Thyroid gland (tissue), 4 donors: ENCODE results near the gene ITGB1. TPM values are rescaled to one million over a fixed set of nuclear protein-coding genes. Genes with fewer than 3 reads are reported as not detected.

Source experiments
- DNase-seq, 2 donors: peaks; one replicate each; pipeline ENCODE4 v3.0.0-alpha.2; 2019
- H3K27ac ChIP-seq, 3 donors: fragments of 200-600 bp; sonication (generic); 1 replicate in 2 of 3; 2 replicates in 1 of 3; pipeline ENCODE4 v1.5.1; 2016 to 2019; ENCODE audit warnings: mild to moderate bottlenecking in 1 of 3, moderate library complexity in 1 of 3
- H3K27me3 ChIP-seq: fragments of 200-600 bp; sonication (generic); one replicate; pipeline ENCODE4 v1.5.1; 2019
- H3K36me3 ChIP-seq, 2 donors: fragments of 200-600 bp; sonication (generic); one replicate each; pipeline ENCODE4 v1.5.1; 2016 to 2019
- H3K4me1 ChIP-seq, 2 donors: fragments of 200-600 bp; sonication (generic); one replicate each; pipeline ENCODE4 v1.5.1; 2017 to 2019
- H3K4me3 ChIP-seq, 3 donors: fragments of 200-600 bp; sonication (generic); replicated peaks in 1 of 3; 1 replicate in 2 of 3; 2 replicates in 1 of 3; pipeline ENCODE4 v1.5.1; 2016; ENCODE audit warnings: mild to moderate bottlenecking in 1 of 3
- H3K9me3 ChIP-seq: fragments of 200-600 bp; sonication (generic); one replicate; pipeline ENCODE4 v1.5.1; 2017
- CTCF ChIP-seq, 6 experiments: fragments of 200-600 bp in 3 of 6; fragments of 450-650 bp in 3 of 6; sonication (generic) in 3 of 6; IDR thresholded peaks; one replicate each; pipeline ENCODE4 v1.5.1; 2016 to 2019; ENCODE audit warnings: antibody characterized with exemption in 6 of 6, mild to moderate bottlenecking in 2 of 6, inconsistent platforms in 1 of 6, moderate library complexity in 1 of 6
- POLR2A ChIP-seq, 2 donors: fragments of 450-650 bp; IDR thresholded peaks; one replicate each; pipeline ENCODE4 v1.6.1; 2017; ENCODE audit warnings: antibody characterized with exemption in 2 of 2, mild to moderate bottlenecking in 2 of 2, moderate library complexity in 1 of 2
- WGBS, 2 donors: methylation state at CpG; one replicate each; pipeline ENCODE4 v1.1.5; 2017; 5-methylcytosine and 5-hydroxymethylcytosine counted together
- intact Hi-C: fragments of 100-400 bp; cut with DNase I; formaldehyde crosslinking; loops from one replicate; pipeline ENCODE4 v1.15.1; 2023
- total RNA-seq, 4 donors: library from RNA; depleted of rRNA; stranded (reverse); fragments of >200 nt; gene quantifications; one replicate each; pipeline ENCODE4 v1.2.3, GENCODE V29; 2016

ITGB1 gene
- total RNA-seq, 4 donors from 2014 or later: 264 to 699 (median 417) TPM

- Histone ChIP-seq H3K4me3 (no peak overlapping the region), H3K27me3 (no peaks in the 10 kb centered on the region), H3K36me3 (no peaks in the 10 kb centered on the region), H3K27ac (peak overlapping the region in 2 of 3 donors; percentile 4 to 79), H3K9me3 (no peaks in the 10 kb centered on the region), H3K4me1 (peaks cover 37 to 46% of the 10 kb centered on the region in 2 donors)
- 40 to 49% methylated on average over 8 of the region's 8 CpGs for WGBS, 2 donors
- DNase-seq: no peak
- TF ChIP-seq CTCF (IDR thresholded peaks at IDR 0.05) (no peak), POLR2A (IDR thresholded peaks at IDR 0.05) (no peak)
- intact Hi-C loops: no loop called here
Observed at GRCh38 chr10:32954545-32955298, 3.3 kb downstream of the ITGB1 start.

- Histone ChIP-seq H3K9me3 (no peaks in the 10 kb centered on the region), H3K27me3 (no peaks in the 10 kb centered on the region), H3K4me3 (no peak overlapping the region), H3K27ac (peak overlapping the region in 1 of 3 donors; percentile 21), H3K4me1 (peaks cover 31 to 40% of the 10 kb centered on the region in 2 donors), H3K36me3 (no peaks in the 10 kb centered on the region)
- no peak for DNase-seq
- intact Hi-C loops: no loop called here
- TF ChIP-seq CTCF (IDR thresholded peaks at IDR 0.05): no peak
- TF ChIP-seq POLR2A (IDR thresholded peaks at IDR 0.05): no peak
Observed at GRCh38 chr10:32954080-32954479, 4.0 kb downstream of the ITGB1 start.

GRCh38 chr10:32953277-32953927, 4.6 kb downstream of the ITGB1 start:
- H3K9me3 ChIP-seq: no peaks in the 10 kb centered on the region
- peak overlapping the region in 1 of 3 donors; percentile 21 for H3K27ac ChIP-seq
- no peaks in the 10 kb centered on the region for H3K27me3 ChIP-seq
- intact Hi-C loops: no loop called here
- TF ChIP-seq CTCF (IDR thresholded peaks at IDR 0.05) (no peak), POLR2A (IDR thresholded peaks at IDR 0.05) (no peak)
- H3K36me3 ChIP-seq: no peaks in the 10 kb centered on the region
- DNase-seq: no peak
- peaks cover 31 to 39% of the 10 kb centered on the region in 2 donors for H3K4me1 ChIP-seq
- no peak overlapping the region for H3K4me3 ChIP-seq
- 39 to 48% methylated on average over 6 of the region's 6 CpGs for WGBS, 2 donors

- TF ChIP-seq POLR2A (IDR thresholded peaks at IDR 0.05) (no peak), CTCF (IDR thresholded peaks at IDR 0.05) (no peak)
- 93 to 94% methylated on average over 4 of the region's 4 CpGs for WGBS, 2 donors
- Histone ChIP-seq H3K27ac (no peak overlapping the region), H3K9me3 (no peaks in the 10 kb centered on the region), H3K4me3 (no peak overlapping the region), H3K4me1 (peaks cover 31 to 39% of the 10 kb centered on the region in 2 donors), H3K36me3 (no peaks in the 10 kb centered on the region), H3K27me3 (no peaks in the 10 kb centered on the region)
- intact Hi-C loops: no loop called here
- no peak for DNase-seq
Observed at GRCh38 chr10:32952541-32953276, 5.3 kb downstream of the ITGB1 start.
